HCT116 (cell line): Measurements from ENCODE around the gene TCEANC2. TPM values are rescaled to one million over a fixed set of nuclear protein-coding genes. Genes with fewer than 3 reads are reported as not detected.

ENCODE experiments used
- ATAC-seq: fragments of 200-7000 bp; cut with Tn5 transposase; 2 replicates; pipeline ENCODE4 v1.9.1; 2020; ENCODE audit warnings: mild to moderate bottlenecking, moderate library complexity
- BruUV-seq: library from RNA; stranded (reverse); fragments of 400-500 nt; replicated peaks from 2 replicates; lab custom pipeline; 2021; lab: Mats Ljungman, UMichigan
- CTCF ChIA-PET: fragments of 300-600 bp; sonication (Branson Sonifier 250); formaldehyde crosslinking; loops from one replicate; lab custom pipeline; 2021; ENCODE audit warnings: antibody characterized with exemption; lab: Charles Lee
- POLR2A ChIA-PET: fragments of 300-600, 350-600 bp; sonication (Branson Sonifier 250); formaldehyde crosslinking; loops from one replicate; lab custom pipeline; 2021; ENCODE audit warnings: antibody characterized with exemption; lab: Charles Lee
- RAD21 ChIA-PET, 2 experiments: fragments of 300-600 bp; sonication (Branson Sonifier 250); formaldehyde crosslinking; loops; one replicate each; lab custom pipeline; 2023; ENCODE audit warnings: low total read pairs in 2 of 2; ENCODE audit not compliant: uncharacterized antibody in 2 of 2, unreplicated experiment in 2 of 2, low non-redundant PET in 1 of 2; lab: Charles Lee
- DNase-seq: peaks from one replicate; pipeline ENCODE4 v3.0.0-alpha.2; 2010; ENCODE audit warnings: low read depth, low spot score
- H2AFZ ChIP-seq: fragments of 200-600 bp; shearing (Covaris generic), sonication (generic); 2 replicates; pipeline ENCODE4 v1.6.1; 2017; ENCODE audit warnings: low read depth, mixed run types, mixed read lengths, antibody characterized with exemption, low read length; ENCODE audit not compliant: poor library complexity, severe bottlenecking
- H3K27ac ChIP-seq: 2 replicates; pipeline ENCODE4 v1.5.1; 2012; ENCODE audit warnings: low read depth, low read length
- H3K27me3 ChIP-seq: fragments of 200-600 bp; sonication (generic); 2 replicates; pipeline ENCODE4 v1.6.1; 2016; ENCODE audit warnings: mixed run types, low read length, mixed read lengths; ENCODE audit not compliant: insufficient read depth
- H3K36me3 ChIP-seq, 2 experiments: fragments of 200-500 bp in 1 of 2; fragments of 200-600 bp in 1 of 2; sonication (Bioruptor generic) in 1 of 2; sonication (generic) in 1 of 2; 2 replicates each; pipeline versions ENCODE4 v1.5.1 to v1.6.1; 2014 to 2016; ENCODE audit warnings: low read length in 2 of 2, inconsistent platforms in 1 of 2, mixed read lengths in 1 of 2, mixed run types in 1 of 2; ENCODE audit not compliant: insufficient read depth in 2 of 2, control insufficient read depth in 1 of 2
- H3K4me1 ChIP-seq, 2 experiments: fragments of 200-600 bp in 1 of 2; sonication (generic) in 1 of 2; 2 replicates each; pipeline versions ENCODE4 v1.5.1 to v1.6.1; 2012 to 2017; ENCODE audit warnings: low read length in 2 of 2, inconsistent platforms in 1 of 2, mild to moderate bottlenecking in 1 of 2, mixed read lengths in 1 of 2, mixed run types in 1 of 2, moderate library complexity in 1 of 2; ENCODE audit not compliant: insufficient read depth in 2 of 2, control insufficient read depth in 1 of 2
- H3K4me2 ChIP-seq: fragments of 200-600 bp; sonication (generic); 2 replicates; pipeline ENCODE4 v1.6.1; 2017; ENCODE audit warnings: mixed run types, low read length, mixed read lengths
- H3K4me3 ChIP-seq, 2 experiments: fragments of 200-600 bp in 1 of 2; sonication (generic) in 1 of 2; replicated peaks in 1 of 2; 2 replicates each; pipeline ENCODE4 v1.5.1; 2011 to 2016; ENCODE audit warnings: low read length in 2 of 2, control low read depth in 1 of 2, low read depth in 1 of 2, mild to moderate bottlenecking in 1 of 2, mixed read lengths in 1 of 2, mixed run types in 1 of 2
- H3K79me2 ChIP-seq: fragments of 200-600 bp; sonication (generic); 2 replicates; pipeline ENCODE4 v1.6.1; 2017; ENCODE audit warnings: mild to moderate bottlenecking, mixed run types, low read length, moderate library complexity, mixed read lengths; ENCODE audit not compliant: insufficient read depth
- H3K9ac ChIP-seq: fragments of 200-600 bp; sonication (generic); 2 replicates; pipeline ENCODE4 v1.6.1; 2016; ENCODE audit warnings: low read length, mixed read lengths
- H3K9me2 ChIP-seq: fragments of 200-600 bp; sonication (generic), shearing (Covaris generic); 2 replicates; pipeline ENCODE4 v1.6.1; 2017; ENCODE audit warnings: mixed run types, mild to moderate bottlenecking, moderate library complexity; ENCODE audit not compliant: insufficient read depth
- H3K9me3 ChIP-seq, 2 experiments: fragments of 200-500 bp in 1 of 2; fragments of 200-600 bp in 1 of 2; sonication (Bioruptor generic) in 1 of 2; sonication (generic) in 1 of 2; 2 replicates each; pipeline ENCODE4 v1.6.1; 2014 to 2017; ENCODE audit warnings: low read length in 2 of 2, mixed read lengths in 2 of 2, inconsistent platforms in 1 of 2, low read depth in 1 of 2, mild to moderate bottlenecking in 1 of 2, mixed run types in 1 of 2, moderate library complexity in 1 of 2; ENCODE audit not compliant: control insufficient read depth in 1 of 2, insufficient read depth in 1 of 2
- H4K20me1 ChIP-seq: fragments of 200-600 bp; sonication (generic), shearing (Covaris generic); 2 replicates; pipeline ENCODE4 v1.6.1; 2017; ENCODE audit warnings: mixed run types, mild to moderate bottlenecking, moderate library complexity; ENCODE audit not compliant: insufficient read depth
- ATF3 ChIP-seq: IDR thresholded peaks from 2 replicates; pipeline ENCODE4 v1.6.1; 2012
- CBX3 ChIP-seq: IDR thresholded peaks from 2 replicates; pipeline ENCODE4 v1.6.1; 2012; ENCODE audit warnings: low read depth
- CEBPB ChIP-seq: IDR thresholded peaks from 2 replicates; pipeline ENCODE4 v1.6.1; 2012; ENCODE audit warnings: low read depth
- CTCF ChIP-seq, 3 experiments: fragments of 200-600 bp in 1 of 3; sonication (generic) in 1 of 3; IDR thresholded peaks in 2 of 3; conservative IDR thresholded peaks in 1 of 3; 2 replicates each; pipeline ENCODE4 v1.5.1; 2012 to 2017; ENCODE audit warnings: low read depth in 2 of 3, low read length in 2 of 3, antibody characterized with exemption in 1 of 3, borderline replicate concordance in 1 of 3, control low read depth in 1 of 3, mild to moderate bottlenecking in 1 of 3, mixed read lengths in 1 of 3, mixed run types in 1 of 3, moderate library complexity in 1 of 3; ENCODE audit not compliant: insufficient read depth in 1 of 3
- EGR1 ChIP-seq: IDR thresholded peaks from 2 replicates; pipeline ENCODE4 v1.6.1; 2012; ENCODE audit warnings: low read depth
- ELF1 ChIP-seq: IDR thresholded peaks from 2 replicates; pipeline ENCODE4 v1.6.1; 2012; ENCODE audit warnings: low read depth, borderline replicate concordance
- EZH2 ChIP-seq: fragments of 200-600 bp; sonication (generic); IDR thresholded peaks from 2 replicates; pipeline ENCODE4 v1.6.1; 2017; ENCODE audit warnings: antibody characterized with exemption, mixed run types
- EZH2phosphoT487 ChIP-seq: fragments of 200-600 bp; IDR thresholded peaks from 2 replicates; pipeline ENCODE4 v1.6.1; 2018; ENCODE audit warnings: antibody characterized with exemption, borderline replicate concordance
- FOSL1 ChIP-seq: IDR thresholded peaks from 2 replicates; pipeline ENCODE4 v1.6.1; 2012; ENCODE audit warnings: low read depth
- JUND ChIP-seq: IDR thresholded peaks from 2 replicates; pipeline ENCODE4 v1.6.1; 2012
- MAX ChIP-seq: IDR thresholded peaks from 2 replicates; pipeline ENCODE4 v1.6.1; 2012
- POLR2AphosphoS5 ChIP-seq: IDR thresholded peaks from 2 replicates; pipeline ENCODE4 v1.6.1; 2011; ENCODE audit warnings: mild to moderate bottlenecking, low read depth, low read length, moderate library complexity
- RAD21 ChIP-seq: IDR thresholded peaks from 2 replicates; pipeline ENCODE4 v1.6.1; 2012; ENCODE audit warnings: low read depth, mild to moderate bottlenecking
- REST ChIP-seq: IDR thresholded peaks from 2 replicates; pipeline ENCODE4 v1.6.1; 2012; ENCODE audit warnings: low read depth
- TCF7L2 ChIP-seq: IDR thresholded peaks from 2 replicates; pipeline ENCODE4 v1.7.0; 2011; ENCODE audit warnings: borderline replicate concordance, inconsistent platforms; ENCODE audit not compliant: insufficient read depth, insufficient read length; ENCODE audit errors: extremely low read depth
- ZFX ChIP-seq: fragments of 450-650 bp; IDR thresholded peaks from 2 replicates; pipeline ENCODE4 v1.6.1; 2017
- ZNF274 ChIP-seq: fragments of 200-500 bp; sonication (Bioruptor generic); IDR thresholded peaks from 2 replicates; pipeline ENCODE4 v1.6.1; 2014; ENCODE audit warnings: mild to moderate bottlenecking, low read depth, low read length, inconsistent platforms
- intact Hi-C: fragments of 100-400 bp; cut with micrococcal nuclease; formaldehyde crosslinking; loops from 2 replicates; pipeline ENCODE4 v1.10.0; 2022
- total RNA-seq: library from RNA; stranded (reverse); gene quantifications from one replicate; pipeline ENCODE4 v1.2.1, GENCODE V29; 2021; ENCODE audit not compliant: unreplicated experiment

The TCEANC2 gene
- total RNA-seq, 1 experiment from 2014 or later, result 5.4 TPM

GRCh38 chr1:54129858-54130257 is 76.5 kb downstream of the TCEANC2 start:
- Histone ChIP-seq H3K79me2 (no peaks in the 10 kb centered on the region), H3K27me3 (no peaks in the 10 kb centered on the region), H3K9me3 (no peaks in the 10 kb centered on the region), H3K27ac (no peak overlapping the region), H4K20me1 (no peaks in the 10 kb centered on the region), H3K9me2 (no peaks in the 10 kb centered on the region), H3K36me3 (no peaks in the 10 kb centered on the region), H3K4me3 (no peak overlapping the region), H2AFZ (no peak overlapping the region), H3K9ac (no peak overlapping the region), H3K4me2 (no peak overlapping the region), H3K4me1 (no peaks in the 10 kb centered on the region)
- no peak for DNase-seq
- intact Hi-C loops, result no loop called here
- ATAC-seq, result no peak
- POLR2A ChIA-PET, result no interaction called here
- CTCF ChIA-PET, result no interaction called here
- BruUV-seq, result no TSS peak
- RAD21 ChIA-PET, result no interaction called here
- no peak for TF ChIP-seq ZNF274
- no peak for TF ChIP-seq ATF3
- TF ChIP-seq ELF1, result no peak
- TF ChIP-seq CEBPB, result no peak
- no peak for TF ChIP-seq RAD21
- no peak for TF ChIP-seq EZH2phosphoT487
- no peak for TF ChIP-seq CBX3
- no peak for TF ChIP-seq TCF7L2

GRCh38 chr1:54131419-54131818 is 78.0 kb downstream of the TCEANC2 start:
- Histone ChIP-seq H3K9ac (no peak overlapping the region), H2AFZ (no peak overlapping the region), H3K36me3 (no peaks in the 10 kb centered on the region), H3K4me3 (no peak overlapping the region), H3K4me2 (no peak overlapping the region), H3K9me3 (no peaks in the 10 kb centered on the region), H3K79me2 (no peaks in the 10 kb centered on the region), H3K4me1 (no peaks in the 10 kb centered on the region), H3K27ac (no peak overlapping the region), H3K27me3 (no peaks in the 10 kb centered on the region), H3K9me2 (no peaks in the 10 kb centered on the region), H4K20me1 (no peaks in the 10 kb centered on the region)
- no peak for ATAC-seq
- BruUV-seq, result no TSS peak
- no peak for DNase-seq
- RAD21 ChIA-PET, result no interaction called here
- POLR2A ChIA-PET, result no interaction called here
- intact Hi-C loops, result no loop called here
- CTCF ChIA-PET, result no interaction called here
- no peak for TF ChIP-seq EGR1
- TF ChIP-seq REST, result no peak
- TF ChIP-seq EZH2phosphoT487, result no peak
- TF ChIP-seq ZNF274, result no peak
- no peak for TF ChIP-seq MAX
- no peak for TF ChIP-seq ELF1
- TF ChIP-seq ZFX, result no peak
- no peak for TF ChIP-seq CEBPB
- no peak for TF ChIP-seq EZH2
- no peak for TF ChIP-seq FOSL1
- no peak for TF ChIP-seq CTCF (IDR thresholded peaks at IDR 0.05 in 2 of 3, conservative IDR thresholded peaks at IDR 0.05 in 1 of 3; ENCODE audit: borderline replicate concordance in 1 of 3, insufficient read depth in 1 of 3, low read depth in 2 of 3, low read length in 2 of 3)
- TF ChIP-seq JUND, result no peak
- no peak for TF ChIP-seq POLR2AphosphoS5
